Panc1 (cell line): Measurements from ENCODE around the gene ZCCHC8. TPM values are rescaled to one million over a fixed set of nuclear protein-coding genes. Genes with fewer than 3 reads are reported as not detected.

Experiments used
- ATAC-seq: fragments of 200-7000 bp; cut with Tn5 transposase; 2 replicates; pipeline ENCODE4 v1.9.1; 2020; ENCODE audit warnings: mild to moderate bottlenecking, moderate library complexity
- Bru-seq: library from RNA; stranded (reverse); fragments of 400-500 nt; gene quantifications from one replicate; lab custom pipeline; 2021; lab: Mats Ljungman, UMichigan
- BruChase-seq, 2 experiments: library from RNA; stranded (reverse); fragments of 400-500 nt; gene quantifications; one replicate each; lab custom pipeline; 2021; lab: Mats Ljungman, UMichigan
- BruUV-seq: library from RNA; stranded (reverse); fragments of 400-500 nt; replicated peaks from 2 replicates; lab custom pipeline; 2021; lab: Mats Ljungman, UMichigan
- CTCF ChIA-PET: fragments of 300-600 bp; sonication (Branson Sonifier 250); formaldehyde crosslinking; loops from one replicate; lab custom pipeline; 2022; ENCODE audit warnings: antibody characterized with exemption; lab: Charles Lee
- POLR2A ChIA-PET: fragments of 300-600 bp; sonication (Branson Sonifier 250); formaldehyde crosslinking; loops from one replicate; lab custom pipeline; 2022; ENCODE audit warnings: antibody characterized with exemption; lab: Charles Lee
- DNase-seq: peaks from one replicate; pipeline ENCODE4 v3.0.0-alpha.2; 2010; ENCODE audit warnings: low read depth, low spot score
- H3K27ac ChIP-seq: 2 replicates; pipeline ENCODE4 v1.5.1; 2011; ENCODE audit warnings: mild to moderate bottlenecking, low read length, inconsistent platforms
- H3K27me3 ChIP-seq: fragments of 200-500 bp; sonication (Bioruptor generic); 2 replicates; pipeline ENCODE4 v1.6.0; 2014; ENCODE audit warnings: low read length, inconsistent platforms; ENCODE audit not compliant: control insufficient read depth, insufficient read depth
- H3K36me3 ChIP-seq: fragments of 200-500 bp; sonication (Bioruptor generic); 2 replicates; pipeline ENCODE4 v1.5.1; 2014; ENCODE audit warnings: inconsistent platforms, mild to moderate bottlenecking, low read length, moderate library complexity; ENCODE audit not compliant: control insufficient read depth, insufficient read depth
- H3K4me1 ChIP-seq: 2 replicates; pipeline ENCODE4 v1.5.1; 2011; ENCODE audit warnings: inconsistent platforms, mild to moderate bottlenecking, low read length, moderate library complexity; ENCODE audit not compliant: control insufficient read depth, insufficient read depth
- H3K4me3 ChIP-seq, 2 experiments: 2 replicates each; pipeline ENCODE4 v1.5.1; 2011 to 2012; ENCODE audit warnings: low read depth in 2 of 2, low read length in 2 of 2, mild to moderate bottlenecking in 2 of 2, inconsistent platforms in 1 of 2, moderate library complexity in 1 of 2
- H3K9me3 ChIP-seq: fragments of 200-500 bp; sonication (Bioruptor generic); 2 replicates; pipeline ENCODE4 v1.5.1; 2014; ENCODE audit warnings: low read depth, mild to moderate bottlenecking, inconsistent platforms, low read length, moderate library complexity; ENCODE audit not compliant: control insufficient read depth, insufficient read depth
- POLR2AphosphoS5 ChIP-seq: IDR thresholded peaks from 2 replicates; pipeline ENCODE4 v1.6.1; 2012; ENCODE audit warnings: mild to moderate bottlenecking, low read depth, low read length, moderate library complexity
- SIN3A ChIP-seq: IDR thresholded peaks from 2 replicates; pipeline ENCODE4 v1.6.1; 2012; ENCODE audit warnings: low read depth, mild to moderate bottlenecking, low read length, moderate library complexity, borderline replicate concordance; ENCODE audit not compliant: insufficient read depth
- TCF7L2 ChIP-seq: IDR thresholded peaks from 2 replicates; pipeline ENCODE4 v1.6.1; 2011; ENCODE audit warnings: mild to moderate bottlenecking, low read depth, low read length, inconsistent platforms
- in situ Hi-C: cut with HindIII; loops from 2 replicates; pipeline ENCODE4 v1.10.0; 2016; ENCODE audit warnings: low sequenced_read_pairs, low pct_unique_long_range_greater_than_20kb
- intact Hi-C: fragments of 100-400 bp; cut with micrococcal nuclease; formaldehyde crosslinking; loops from one replicate; pipeline ENCODE4 v1.10.0; 2022; ENCODE audit not compliant: unreplicated experiment
- long read RNA-seq: library from polyadenylated mRNA; unstranded; transcript quantifications from one replicate; pipeline ENCODE4 v2.0.0, GENCODE V29; 2021; ENCODE audit not compliant: unreplicated experiment
- polyA plus RNA-seq: library from polyadenylated mRNA; unstranded; fragments of >200 nt; gene quantifications from one replicate; pipeline ENCODE4 v1.2.1, GENCODE V29; 2012; ENCODE audit warnings: missing spikeins; ENCODE audit not compliant: insufficient read length
- total RNA-seq: library from RNA; stranded (reverse); gene quantifications from one replicate; pipeline ENCODE4 v1.2.1, GENCODE V29; 2021; ENCODE audit not compliant: unreplicated experiment
- TF ChIP-seq, protein P1 (sequence below): fragments of 450-650 bp; IDR thresholded peaks from 2 replicates; pipeline ENCODE4 v1.5.1; 2017; ENCODE audit warnings: mild to moderate bottlenecking
- TF ChIP-seq, protein P2 (sequence below), 2 experiments: IDR thresholded peaks; 2 replicates each; pipeline ENCODE4 v1.6.1; 2011 to 2012; ENCODE audit warnings: low read depth in 2 of 2, control low read depth in 1 of 2, low read length in 1 of 2, mild to moderate bottlenecking in 1 of 2, moderate library complexity in 1 of 2; ENCODE audit not compliant: insufficient read depth in 1 of 2

The ZCCHC8 gene
- total RNA-seq (32.5 TPM), Bru-seq, nascent RNA (percentile 90 among the genes with signal in this experiment), BruChase-seq, experiment 1, labeled RNA remaining after a 2-hour chase (percentile 92 among the genes with signal in this experiment), BruChase-seq, experiment 2, labeled RNA remaining after a 6-hour chase (percentile 86 among the genes with signal in this experiment)
- polyA plus RNA-seq, result 16.9 TPM
- long read RNA-seq, transcript ZCCHC8-210 (14 exons, 2,955 nt), result major isoform, 16 of 34 reads
- long read RNA-seq, partial matches to known transcripts, result 3 of 34 reads
- long read RNA-seq, other reads (novel, unspliced or antisense), result 14 of 34 reads

- no TSS peak for BruUV-seq
- ATAC-seq (peak; percentile 96), DNase-seq (peak; percentile 87)
- Histone ChIP-seq H3K27ac (peak within 1 kb of the TSS; percentile 96), H3K4me1 (peaks cover 6% of the 10 kb centered on the region), H3K27me3 (no peaks in the 10 kb centered on the region), H3K36me3 (peaks cover 18% of the 10 kb centered on the region), H3K4me3 (peak within 1 kb of the TSS; percentile 72 to 88), H3K9me3 (no peaks in the 10 kb centered on the region)
- POLR2A ChIA-PET, result interaction anchor here (0.5 to 1.6 kb wide), 7 partner anchors 25 to 650 kb away, joined by 3 to 7 read pairs (median 3); partner anchors contain the start of gene PITPNM2
- intact Hi-C loops, result no loop called here
- CTCF ChIA-PET, result interaction anchor here (0.6 kb wide), 2 partner anchors 29 to 261 kb away, joined by 3 to 6 read pairs; no protein-coding TSS in a partner anchor
- in situ Hi-C loops, result no loop called here
- 0 out of 2 replicates have a peak, but pooled peaks have one; percentile 12 for TF ChIP-seq SIN3A
- TF ChIP-seq, protein P1, sequence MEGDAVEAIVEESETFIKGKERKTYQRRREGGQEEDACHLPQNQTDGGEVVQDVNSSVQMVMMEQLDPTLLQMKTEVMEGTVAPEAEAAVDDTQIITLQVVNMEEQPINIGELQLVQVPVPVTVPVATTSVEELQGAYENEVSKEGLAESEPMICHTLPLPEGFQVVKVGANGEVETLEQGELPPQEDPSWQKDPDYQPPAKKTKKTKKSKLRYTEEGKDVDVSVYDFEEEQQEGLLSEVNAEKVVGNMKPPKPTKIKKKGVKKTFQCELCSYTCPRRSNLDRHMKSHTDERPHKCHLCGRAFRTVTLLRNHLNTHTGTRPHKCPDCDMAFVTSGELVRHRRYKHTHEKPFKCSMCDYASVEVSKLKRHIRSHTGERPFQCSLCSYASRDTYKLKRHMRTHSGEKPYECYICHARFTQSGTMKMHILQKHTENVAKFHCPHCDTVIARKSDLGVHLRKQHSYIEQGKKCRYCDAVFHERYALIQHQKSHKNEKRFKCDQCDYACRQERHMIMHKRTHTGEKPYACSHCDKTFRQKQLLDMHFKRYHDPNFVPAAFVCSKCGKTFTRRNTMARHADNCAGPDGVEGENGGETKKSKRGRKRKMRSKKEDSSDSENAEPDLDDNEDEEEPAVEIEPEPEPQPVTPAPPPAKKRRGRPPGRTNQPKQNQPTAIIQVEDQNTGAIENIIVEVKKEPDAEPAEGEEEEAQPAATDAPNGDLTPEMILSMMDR, result no peak
- peak; percentile 71; the same call in 1 of the 2 replicates for TF ChIP-seq POLR2AphosphoS5
Measured at GRCh38 chr12:122500685-122501488, at the start of gene ZCCHC8. Gene ZCCHC8, minus strand, starts transcription at chr12:122500932. Its CDS starts 92 bp downstream, at chr12:122500840.

DNA sequence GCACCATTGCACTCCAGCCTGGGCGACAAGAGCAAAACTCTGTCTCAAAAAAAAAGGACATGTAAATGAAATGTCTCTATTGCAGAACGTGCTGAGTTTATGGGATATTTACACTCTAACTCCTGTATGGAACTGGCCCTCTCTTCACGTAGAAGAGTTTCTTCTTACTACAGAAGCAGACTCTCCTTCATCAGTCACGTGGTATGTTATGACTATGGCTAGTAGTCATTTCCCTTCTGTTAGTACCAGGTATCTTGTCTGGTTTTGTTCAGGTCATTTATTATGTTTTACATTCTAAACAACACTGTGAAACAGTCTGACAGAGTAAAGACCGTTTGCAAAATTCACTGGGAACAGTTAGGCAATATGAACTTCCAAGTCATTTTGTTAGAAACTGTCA lies 46.6 kb upstream of the ZCCHC8 start:
- ATAC-seq, result no peak
- no peak for DNase-seq
- in situ Hi-C loops (no loop called here), intact Hi-C loops (no loop called here)
- Histone ChIP-seq H3K27ac (no peak overlapping the region), H3K36me3 (peaks cover 47% of the 10 kb centered on the region), H3K4me3 (no peak overlapping the region), H3K9me3 (no peaks in the 10 kb centered on the region), H3K4me1 (no peaks in the 10 kb centered on the region), H3K27me3 (no peaks in the 10 kb centered on the region)
- ChIA-PET POLR2A (no interaction called here), CTCF (no interaction called here)
- no TSS peak for BruUV-seq
- TF ChIP-seq, protein P1, result no peak
- TF ChIP-seq, protein P2, sequence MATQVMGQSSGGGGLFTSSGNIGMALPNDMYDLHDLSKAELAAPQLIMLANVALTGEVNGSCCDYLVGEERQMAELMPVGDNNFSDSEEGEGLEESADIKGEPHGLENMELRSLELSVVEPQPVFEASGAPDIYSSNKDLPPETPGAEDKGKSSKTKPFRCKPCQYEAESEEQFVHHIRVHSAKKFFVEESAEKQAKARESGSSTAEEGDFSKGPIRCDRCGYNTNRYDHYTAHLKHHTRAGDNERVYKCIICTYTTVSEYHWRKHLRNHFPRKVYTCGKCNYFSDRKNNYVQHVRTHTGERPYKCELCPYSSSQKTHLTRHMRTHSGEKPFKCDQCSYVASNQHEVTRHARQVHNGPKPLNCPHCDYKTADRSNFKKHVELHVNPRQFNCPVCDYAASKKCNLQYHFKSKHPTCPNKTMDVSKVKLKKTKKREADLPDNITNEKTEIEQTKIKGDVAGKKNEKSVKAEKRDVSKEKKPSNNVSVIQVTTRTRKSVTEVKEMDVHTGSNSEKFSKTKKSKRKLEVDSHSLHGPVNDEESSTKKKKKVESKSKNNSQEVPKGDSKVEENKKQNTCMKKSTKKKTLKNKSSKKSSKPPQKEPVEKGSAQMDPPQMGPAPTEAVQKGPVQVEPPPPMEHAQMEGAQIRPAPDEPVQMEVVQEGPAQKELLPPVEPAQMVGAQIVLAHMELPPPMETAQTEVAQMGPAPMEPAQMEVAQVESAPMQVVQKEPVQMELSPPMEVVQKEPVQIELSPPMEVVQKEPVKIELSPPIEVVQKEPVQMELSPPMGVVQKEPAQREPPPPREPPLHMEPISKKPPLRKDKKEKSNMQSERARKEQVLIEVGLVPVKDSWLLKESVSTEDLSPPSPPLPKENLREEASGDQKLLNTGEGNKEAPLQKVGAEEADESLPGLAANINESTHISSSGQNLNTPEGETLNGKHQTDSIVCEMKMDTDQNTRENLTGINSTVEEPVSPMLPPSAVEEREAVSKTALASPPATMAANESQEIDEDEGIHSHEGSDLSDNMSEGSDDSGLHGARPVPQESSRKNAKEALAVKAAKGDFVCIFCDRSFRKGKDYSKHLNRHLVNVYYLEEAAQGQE (IDR thresholded peaks at IDR 0.05; ENCODE audit: insufficient read depth in 1 of 2, low read depth in 2 of 2, low read length in 1 of 2), result no peak
- no peak for TF ChIP-seq POLR2AphosphoS5
- no peak for TF ChIP-seq SIN3A
- TF ChIP-seq TCF7L2, result no peak
